ENCODE data around the gene CDCA5. TPM values are rescaled to one million over a fixed set of nuclear protein-coding genes. Genes with fewer than 3 reads are reported as not detected.
A peak's percentile ranks its signal among the peaks of the same experiment; 100 is the strongest.

Gene CDCA5
- 67.0 and 71.1 TPM in 2 replicates for total RNA-seq (2022)
- Bru-seq, nascent RNA, result percentile 86 among the genes with signal in this experiment
- percentile 96 among the genes with signal in this experiment for BruChase-seq, experiment 1, labeled RNA remaining after a 2-hour chase
- BruChase-seq, experiment 2, labeled RNA remaining after a 6-hour chase, result percentile 91 among the genes with signal in this experiment
- long read RNA-seq, transcript CDCA5-201 (6 exons, 2,587 nt), result major isoform, 148 of 188 reads
- long read RNA-seq, transcript CDCA5-204 (5 exons, 1,004 nt), result minor isoform, 14 of 188 reads
- long read RNA-seq, partial matches to known transcripts, result 6 of 188 reads
- long read RNA-seq, other reads (novel, unspliced or antisense), result 20 of 188 reads

DNA sequence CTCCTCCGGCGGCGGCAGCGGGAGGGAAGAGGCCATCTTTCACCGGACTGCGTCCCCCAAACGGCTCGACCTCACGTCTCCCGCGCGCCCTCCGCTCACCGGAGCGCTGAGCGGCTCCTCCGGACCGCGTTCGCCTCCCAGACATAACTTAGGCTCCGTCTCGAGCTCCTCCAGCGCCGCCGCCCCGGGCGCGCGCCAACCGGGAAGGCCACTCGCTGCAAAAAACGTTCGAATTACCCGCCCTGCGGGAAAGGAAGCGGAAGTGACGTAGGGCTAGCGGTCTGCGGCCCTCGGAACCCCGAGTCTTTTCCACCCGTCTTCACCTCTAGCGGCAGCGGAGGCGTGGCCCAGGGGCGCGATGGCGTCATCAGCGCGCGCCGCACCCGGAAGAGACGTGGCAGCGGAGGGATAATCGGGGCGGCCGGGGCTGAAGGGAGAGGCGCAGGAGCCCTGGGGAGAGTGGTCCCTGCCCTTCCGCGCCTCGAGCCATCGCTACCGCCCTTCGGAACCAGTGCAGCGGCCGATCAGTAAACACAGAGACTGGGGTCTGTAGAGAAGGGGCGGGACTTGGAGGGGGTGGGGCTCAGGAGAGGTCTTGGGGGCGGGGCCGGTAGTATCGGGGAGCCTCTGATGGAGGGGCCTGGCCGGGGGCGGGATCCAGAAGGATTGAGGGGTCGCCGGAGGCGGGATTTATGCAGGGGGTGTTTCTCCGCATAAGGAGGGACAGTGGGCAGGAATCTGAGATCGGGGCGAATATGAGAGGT lies at the start of gene CDCA5, which contains the start of gene ZFPL1:
Gene CDCA5 (minus strand): TSS at position 207 of the 764 bp plus-strand sequence. CDS start 62 bp downstream, at position 145.
Gene ZFPL1 (plus strand): TSS at position 389 of the 764 bp plus-strand sequence. CDS start 477 bp downstream, outside the sequence.
- Histone ChIP-seq H3K4me1 (peaks cover 16% of the 10 kb centered on the region; the same call in 1 of the 2 replicates), H3K36me3 (ENCODE audit: control insufficient read depth, insufficient read depth, low read length) (peaks cover 4% of the 10 kb centered on the region; the same call in 1 of the 2 replicates), H3K27me3 (replicated peaks; ENCODE audit: control insufficient read depth, insufficient read depth, low read length) (no peaks in the 10 kb centered on the region), H3K4me3 (ENCODE audit: low read depth, low read length) (peak within 1 kb of the TSS; percentile 58), H3K9me3 (no peaks in the 10 kb centered on the region)
- Mint-ChIP-seq H3K27ac (ENCODE audit: unreplicated experiment) (peak within 1 kb of the TSS; percentile 98), H3K9me3 (ENCODE audit: unreplicated experiment) (no peaks in the 10 kb centered on the region), H3K4me3 (ENCODE audit: unreplicated experiment) (peak within 1 kb of the TSS; percentile 85), H3K27me3 (ENCODE audit: insufficient read depth, unreplicated experiment) (no peaks in the 10 kb centered on the region), H3K36me3 (ENCODE audit: insufficient read depth, unreplicated experiment) (peaks cover 62% of the 10 kb centered on the region), H3K4me1 (ENCODE audit: low read depth, unreplicated experiment) (peaks cover 17% of the 10 kb centered on the region)
- POLR2A ChIA-PET, result no interaction called here
- intact Hi-C loops (cut with micrococcal nuclease; ENCODE audit: unreplicated experiment), result loop anchor here (5.0 kb wide), 1 partner anchor 57 kb away; the partner anchor contains the start of gene SNX15
- DNase-seq, result peak; percentile 96 to 97
- no TSS peak for BruUV-seq (replicated peaks)
- no peak for TF ChIP-seq CTCF (IDR thresholded peaks at IDR 0.05; ENCODE audit: insufficient read depth in 1 of 2, low read depth in 1 of 2, low read length in 1 of 2, severe bottlenecking in 1 of 2, unreplicated experiment in 1 of 2)
- CTCF ChIA-PET, result interaction anchor here (0.9 kb wide), 1 partner anchor 70 kb away, joined by 3 read pairs; the partner anchor contains the start of gene ARL2

DNA sequence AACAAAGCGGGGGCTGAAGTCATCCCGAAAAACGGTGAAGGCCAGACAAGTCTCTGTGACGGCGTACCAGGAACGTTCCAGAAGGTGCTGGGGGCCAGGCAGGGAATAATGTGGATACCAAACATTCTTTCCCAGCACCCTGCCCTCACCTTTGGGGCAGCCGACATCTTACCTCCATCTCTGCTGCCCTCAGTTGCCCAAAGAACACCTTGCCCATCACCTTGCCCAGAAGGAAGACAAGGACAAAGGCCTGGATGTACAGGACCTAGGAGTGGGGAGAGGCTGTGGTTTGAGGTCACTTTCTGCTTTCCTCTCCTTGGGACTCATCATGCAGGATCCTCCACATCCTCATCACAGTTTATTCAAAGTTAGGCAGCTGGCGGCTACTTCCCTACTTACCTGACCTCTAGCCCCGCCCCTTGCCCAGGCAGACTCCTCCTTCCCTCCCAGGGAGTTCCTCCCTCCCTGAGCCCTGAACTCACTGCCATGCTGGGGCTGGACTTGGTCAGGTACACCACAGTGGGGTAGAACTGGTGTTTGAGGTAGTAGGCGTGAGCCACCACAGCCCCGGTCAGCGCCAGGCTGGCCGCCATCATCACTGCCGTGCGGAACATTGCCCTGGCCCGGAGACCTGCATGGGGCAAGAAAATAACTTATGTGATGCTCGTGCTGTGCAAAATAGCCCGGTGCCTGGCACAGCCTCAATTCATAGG lies 49.3 kb upstream of the CDCA5 start:
- H3K9me3 Mint-ChIP-seq (ENCODE audit: unreplicated experiment), result no peaks in the 10 kb centered on the region
- intact Hi-C loops (cut with micrococcal nuclease; ENCODE audit: unreplicated experiment), result no loop called here
- Histone ChIP-seq H3K9me3 (no peaks in the 10 kb centered on the region), H3K36me3 (ENCODE audit: control insufficient read depth, insufficient read depth, low read length) (peaks cover 7% of the 10 kb centered on the region), H3K27me3 (replicated peaks; ENCODE audit: control insufficient read depth, insufficient read depth, low read length) (no peaks in the 10 kb centered on the region), H3K4me1 (0 out of 2 replicates have a peak, but pooled peaks cover 5% of the 10 kb centered on the region), H3K4me3 (ENCODE audit: low read depth, low read length) (peak overlapping the region; percentile 99)
- H3K4me3 Mint-ChIP-seq (ENCODE audit: unreplicated experiment), result peak overlapping the region; percentile 93
- peak; percentile 78 to 79 for DNase-seq
- TF ChIP-seq CTCF (IDR thresholded peaks at IDR 0.05; ENCODE audit: insufficient read depth in 1 of 2, low read depth in 1 of 2, low read length in 1 of 2, severe bottlenecking in 1 of 2, unreplicated experiment in 1 of 2), result no peak
- no TSS peak for BruUV-seq (replicated peaks)
- no peaks in the 10 kb centered on the region for H3K27me3 Mint-ChIP-seq (ENCODE audit: insufficient read depth, unreplicated experiment)
- H3K4me1 Mint-ChIP-seq (ENCODE audit: low read depth, unreplicated experiment), result peaks cover 8% of the 10 kb centered on the region
- CTCF ChIA-PET, result interaction anchor here (0.6 to 2.5 kb wide), 2 partner anchors 11 to 394 kb away, joined by 5 to 11 read pairs; partner anchors contain the start of genes FAU and MRPL49
- H3K27ac Mint-ChIP-seq (ENCODE audit: unreplicated experiment), result peak overlapping the region; percentile 100
- POLR2A ChIA-PET, result interaction anchor here (2.7 kb wide), 1 partner anchor 11 kb away, joined by 48 read pairs; the partner anchor contains the start of genes FAU and MRPL49
- peaks cover 54% of the 10 kb centered on the region for H3K36me3 Mint-ChIP-seq (ENCODE audit: insufficient read depth, unreplicated experiment)
